Gastroesophageal sphincter (tissue), 2 donors: ENCODE measurements around the gene MYOF.

Experiments used
- EP300 ChIP-seq: sonication (generic); formaldehyde crosslinking; IDR thresholded peaks from one replicate; pipeline ENCODE4 v1.6.1; 2017; ENCODE audit warnings: antibody characterized with exemption, mild to moderate bottlenecking
- POLR2A ChIP-seq, 2 donors: fragments of 450-650 bp; IDR thresholded peaks; one replicate each; pipeline ENCODE4 v1.6.1; 2017; ENCODE audit warnings: antibody characterized with exemption in 2 of 2, mild to moderate bottlenecking in 2 of 2, moderate library complexity in 1 of 2
- POLR2AphosphoS5 ChIP-seq: sonication (generic); formaldehyde crosslinking; IDR thresholded peaks from one replicate; pipeline ENCODE4 v1.6.1; 2017; ENCODE audit warnings: antibody characterized with exemption

- TF ChIP-seq POLR2A (IDR thresholded peaks at IDR 0.05) (no peak), POLR2AphosphoS5 (no peak), EP300 (no peak)
Observed at GRCh38 chr10:93452143-93452542, 30.0 kb downstream of the MYOF start.
